ENCODE measurements around the gene IL17D. TPM values are rescaled to one million over a fixed set of nuclear protein-coding genes. Genes with fewer than 3 reads are reported as not detected.

Gene IL17D, protein sequence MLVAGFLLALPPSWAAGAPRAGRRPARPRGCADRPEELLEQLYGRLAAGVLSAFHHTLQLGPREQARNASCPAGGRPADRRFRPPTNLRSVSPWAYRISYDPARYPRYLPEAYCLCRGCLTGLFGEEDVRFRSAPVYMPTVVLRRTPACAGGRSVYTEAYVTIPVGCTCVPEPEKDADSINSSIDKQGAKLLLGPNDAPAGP
- total RNA-seq (1 to 10 TPM in 1 of 2 donors, under 1 TPM in 1; 1.00 to 1.5 TPM), polyA plus RNA-seq (under 1 TPM; 0.65 to 0.94 TPM)
- long read RNA-seq, donor 1, partial matches to known transcripts: 0 of 1 reads
- long read RNA-seq, donor 1, other reads (novel, unspliced or antisense): 0 of 1 reads
- long read RNA-seq, donor 2: 0 reads
- long read RNA-seq, donor 3: 0 reads
- long read RNA-seq, donor 4: 0 reads
- long read RNA-seq, donor 5, partial matches to known transcripts: 0 of 1 reads
- long read RNA-seq, donor 5, other reads (novel, unspliced or antisense): 0 of 1 reads

DNA sequence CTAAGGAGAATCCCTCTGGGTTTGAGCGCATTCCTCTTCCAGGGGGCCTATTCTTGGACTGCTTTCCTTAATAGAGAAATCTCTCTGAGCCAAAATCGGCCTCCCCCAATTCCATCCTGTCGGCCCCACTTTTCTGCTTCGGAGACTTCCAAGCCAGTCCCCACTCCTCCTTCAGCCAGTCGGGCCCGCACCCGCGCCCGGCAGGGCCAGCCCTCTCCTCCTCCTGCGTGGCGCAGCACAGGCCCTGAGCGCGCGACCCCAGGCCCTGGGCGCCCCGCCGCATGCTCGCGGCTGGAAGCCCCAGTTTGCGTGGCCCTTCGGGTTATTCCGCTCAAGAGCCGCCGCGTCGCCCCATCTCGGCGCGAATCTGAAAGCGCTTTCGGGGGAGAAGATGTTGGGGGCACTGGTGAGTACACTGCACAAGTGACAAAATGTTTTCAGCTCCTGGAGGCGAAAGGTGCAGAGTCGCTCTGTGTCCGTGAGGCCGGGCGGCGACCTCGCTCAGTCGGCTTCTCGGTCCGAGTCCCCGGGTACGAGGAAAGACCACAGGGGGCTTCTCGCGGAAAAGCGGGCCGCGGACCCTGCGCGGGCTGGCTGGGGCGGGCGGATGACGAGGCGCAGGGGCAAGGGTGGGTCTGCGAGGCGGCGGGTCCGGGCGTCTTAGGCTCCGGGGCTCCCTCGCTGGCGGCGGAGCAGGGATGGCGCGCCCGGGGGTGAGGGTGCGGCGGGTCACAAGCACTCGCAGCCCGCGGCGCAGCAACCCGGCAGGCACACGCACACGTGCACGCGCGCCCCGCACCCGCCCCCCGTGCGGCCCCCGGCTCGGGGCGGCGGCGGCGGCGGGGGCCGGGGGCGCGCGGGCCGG is at the start of gene IL17D:
Gene IL17D (plus strand): TSS at position 785 of the 865 bp plus-strand sequence. CDS start 303 bp downstream, outside the sequence.
- H3K4me1 ChIP-seq (ENCODE audit: control insufficient read depth in 5 of 5, insufficient read depth in 5 of 5, low read length in 5 of 5): peaks cover 0 to 16% (median 0%) of the 10 kb centered on the region in 5 donors
- peak within 1 kb of the TSS; percentile 62 for H3K4me3 ChIP-seq
- ATAC-seq (ENCODE audit: insufficient read depth, low FRiP score): no peak
- WGBS, 2 donors: 0 to 1% methylated on average over 54 to 94 of the region's 94 CpGs
- DNase-seq: peak; percentile 50 to 64 (median 52)
- peaks cover 0 to 1% (median 0%) of the 10 kb centered on the region in 4 donors for H3K9me3 ChIP-seq (ENCODE audit: control insufficient read depth in 4 of 4, insufficient read depth in 3 of 4, low read length in 3 of 4)
- TF ChIP-seq, protein P1, sequence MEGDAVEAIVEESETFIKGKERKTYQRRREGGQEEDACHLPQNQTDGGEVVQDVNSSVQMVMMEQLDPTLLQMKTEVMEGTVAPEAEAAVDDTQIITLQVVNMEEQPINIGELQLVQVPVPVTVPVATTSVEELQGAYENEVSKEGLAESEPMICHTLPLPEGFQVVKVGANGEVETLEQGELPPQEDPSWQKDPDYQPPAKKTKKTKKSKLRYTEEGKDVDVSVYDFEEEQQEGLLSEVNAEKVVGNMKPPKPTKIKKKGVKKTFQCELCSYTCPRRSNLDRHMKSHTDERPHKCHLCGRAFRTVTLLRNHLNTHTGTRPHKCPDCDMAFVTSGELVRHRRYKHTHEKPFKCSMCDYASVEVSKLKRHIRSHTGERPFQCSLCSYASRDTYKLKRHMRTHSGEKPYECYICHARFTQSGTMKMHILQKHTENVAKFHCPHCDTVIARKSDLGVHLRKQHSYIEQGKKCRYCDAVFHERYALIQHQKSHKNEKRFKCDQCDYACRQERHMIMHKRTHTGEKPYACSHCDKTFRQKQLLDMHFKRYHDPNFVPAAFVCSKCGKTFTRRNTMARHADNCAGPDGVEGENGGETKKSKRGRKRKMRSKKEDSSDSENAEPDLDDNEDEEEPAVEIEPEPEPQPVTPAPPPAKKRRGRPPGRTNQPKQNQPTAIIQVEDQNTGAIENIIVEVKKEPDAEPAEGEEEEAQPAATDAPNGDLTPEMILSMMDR (IDR thresholded peaks at IDR 0.05; ENCODE audit: control extremely low read depth, extremely low read depth): no peak
- no peaks in the 10 kb centered on the region for H3K27me3 ChIP-seq (ENCODE audit: control insufficient read depth in 3 of 3, insufficient read depth in 3 of 3, low read length in 2 of 3)
- H3K9ac ChIP-seq (ENCODE audit: insufficient read depth in 1 of 2, low read length in 2 of 2): peak within 1 kb of the TSS; percentile 55 to 62
- H3K27ac ChIP-seq (ENCODE audit: low read depth in 1 of 2, low read length in 1 of 2): no peak within 1 kb of the TSS
- no peaks in the 10 kb centered on the region for H3K36me3 ChIP-seq (ENCODE audit: control insufficient read depth in 4 of 4, insufficient read depth in 4 of 4, low read length in 4 of 4)

DNA sequence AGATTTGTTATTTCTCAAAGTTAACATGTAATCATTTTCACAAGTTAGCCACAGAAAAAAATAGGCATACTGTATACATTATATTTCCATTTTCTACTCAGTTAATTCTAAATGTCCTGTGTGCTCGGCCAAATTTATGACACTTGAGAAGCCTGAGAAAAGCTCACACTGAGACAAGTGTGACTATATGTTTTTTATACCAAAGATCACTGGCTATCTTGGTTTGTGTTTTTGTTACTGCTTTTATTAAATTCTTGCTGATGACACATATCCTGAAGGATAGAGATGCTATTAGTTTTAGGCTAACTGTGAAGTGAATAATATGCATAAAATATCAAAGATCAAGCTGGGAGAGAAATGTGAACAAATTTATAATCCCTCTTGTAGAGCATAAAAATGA is 49.3 kb upstream of the IL17D start:
- Histone ChIP-seq H3K4me1 (ENCODE audit: control insufficient read depth in 5 of 5, insufficient read depth in 5 of 5, low read length in 5 of 5) (no peaks in the 10 kb centered on the region), H3K27ac (ENCODE audit: low read depth in 1 of 2, low read length in 1 of 2) (no peak overlapping the region), H3K27me3 (ENCODE audit: control insufficient read depth in 3 of 3, insufficient read depth in 3 of 3, low read length in 2 of 3) (no peaks in the 10 kb centered on the region), H3K9me3 (ENCODE audit: control insufficient read depth in 4 of 4, insufficient read depth in 3 of 4, low read length in 3 of 4) (no peaks in the 10 kb centered on the region), H3K36me3 (ENCODE audit: control insufficient read depth in 4 of 4, insufficient read depth in 4 of 4, low read length in 4 of 4) (peaks cover 0 to 10% (median 4%) of the 10 kb centered on the region in 4 donors), H3K9ac (ENCODE audit: insufficient read depth in 1 of 2, low read length in 2 of 2) (no peak overlapping the region), H3K4me3 (no peak overlapping the region)
- TF ChIP-seq, protein P1 (IDR thresholded peaks at IDR 0.05; ENCODE audit: control extremely low read depth, extremely low read depth): no peak
- ATAC-seq (ENCODE audit: insufficient read depth, low FRiP score) (no peak), DNase-seq (no peak)
- 97 to 98% methylated on average over 1 of the region's 1 CpG for WGBS, 2 donors

DNA sequence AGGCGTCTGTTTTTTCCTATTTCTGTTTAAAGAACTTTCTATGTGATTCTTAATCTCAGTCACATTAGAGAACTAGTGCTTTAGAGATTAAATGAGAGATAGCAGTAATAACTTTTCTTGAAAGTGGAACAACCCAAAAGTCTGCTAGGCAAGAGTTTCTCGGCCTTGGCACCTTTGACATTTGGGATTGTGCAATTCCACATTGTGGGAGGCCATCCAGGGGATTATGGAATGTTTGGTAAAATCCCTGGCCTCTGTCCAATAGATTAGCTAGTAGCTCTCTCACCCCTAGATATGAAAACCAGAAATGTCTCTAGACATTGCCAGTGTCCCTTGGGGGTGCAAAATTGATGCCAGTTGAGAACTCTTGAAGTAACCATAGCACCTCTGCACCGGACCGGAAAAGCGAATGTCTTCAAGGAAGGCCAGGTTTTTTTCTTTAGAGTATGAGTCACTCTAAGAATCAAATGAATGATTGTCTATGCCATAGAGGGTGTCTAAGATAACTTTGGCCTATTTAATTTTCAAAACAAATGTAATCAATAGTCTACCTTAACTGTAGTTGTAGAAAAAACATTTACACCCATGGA is 45.0 kb upstream of the IL17D start:
- H3K4me1 ChIP-seq (ENCODE audit: control insufficient read depth in 5 of 5, insufficient read depth in 5 of 5, low read length in 5 of 5): no peaks in the 10 kb centered on the region
- ATAC-seq (ENCODE audit: insufficient read depth, low FRiP score): no peak

More for the DNA sequence above, 45.0 kb upstream of the IL17D start:
- no peak overlapping the region for H3K4me3 ChIP-seq
- no peaks in the 10 kb centered on the region for H3K27me3 ChIP-seq (ENCODE audit: control insufficient read depth in 3 of 3, insufficient read depth in 3 of 3, low read length in 2 of 3)
- no peaks in the 10 kb centered on the region for H3K9me3 ChIP-seq (ENCODE audit: control insufficient read depth in 4 of 4, insufficient read depth in 3 of 4, low read length in 3 of 4)
- no peak for DNase-seq
- no peak overlapping the region for H3K9ac ChIP-seq (ENCODE audit: insufficient read depth in 1 of 2, low read length in 2 of 2)
- H3K27ac ChIP-seq (ENCODE audit: low read depth in 1 of 2, low read length in 1 of 2): no peak overlapping the region
- 70 to 82% methylated on average over 5 of the region's 5 CpGs for WGBS, 2 donors
- H3K36me3 ChIP-seq (ENCODE audit: control insufficient read depth in 4 of 4, insufficient read depth in 4 of 4, low read length in 4 of 4): peaks cover 0 to 18% (median 4%) of the 10 kb centered on the region in 4 donors
- TF ChIP-seq, protein P1 (IDR thresholded peaks at IDR 0.05; ENCODE audit: control extremely low read depth, extremely low read depth): no peak
